NCI-H526 treated with DMSO at 0.1 percent for 48 hours (cell line): ENCODE results near the gene TENT5A.
A peak's percentile ranks its signal among the peaks of the same experiment; 100 is the strongest.
"Not testable (repeated sequence)": the region's sequence is repeated elsewhere in the genome, so short reads cannot be mapped to it uniquely, and the experiment has no call there.

ENCODE experiments used
- DNase-seq: peaks from one replicate; lab custom pipeline; 2025; lab: John Stamatoyannopoulos, UW

Gene TENT5A

DNA sequence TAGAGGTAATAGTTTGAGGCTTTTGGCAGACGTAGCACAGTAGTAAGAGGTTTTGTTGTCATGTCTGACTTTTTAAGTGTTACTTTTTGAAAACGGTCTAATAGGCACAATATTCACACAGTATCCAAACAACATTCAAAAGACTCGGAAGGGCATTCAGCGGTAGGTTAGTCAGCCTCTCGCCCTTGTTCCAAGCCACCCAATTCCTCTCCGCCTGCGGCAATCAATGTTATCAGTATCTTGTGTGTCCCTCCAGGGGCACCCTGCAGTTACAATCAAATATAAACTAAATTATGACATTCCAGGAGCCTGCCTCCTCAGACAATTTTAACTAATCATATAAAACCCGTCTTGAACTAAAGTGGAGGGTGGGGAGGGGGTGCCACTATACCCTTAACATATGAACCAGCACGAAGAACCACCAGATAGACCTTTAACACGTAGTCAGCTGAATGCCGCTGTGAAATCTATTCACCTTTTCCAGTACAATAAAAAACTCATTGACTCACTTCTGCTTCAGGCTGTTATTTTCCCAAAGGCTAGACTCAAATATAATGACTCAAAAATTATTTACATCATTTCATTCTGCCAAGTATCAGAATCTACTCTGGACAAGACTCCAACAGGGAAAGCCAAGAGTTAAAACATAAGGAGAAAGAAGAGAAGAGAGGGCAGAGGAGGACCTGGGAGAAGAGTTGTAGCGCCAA lies 1.6 kb downstream of the TENT5A start:
- DNase-seq, result peak; percentile 48

GRCh38 chr6:81750200-81750599 lies 2.3 kb downstream of the TENT5A start:
- no peak for DNase-seq

GRCh38 chr6:81749707-81750106 lies 2.8 kb downstream of the TENT5A start:
- DNase-seq, result no peak

DNA sequence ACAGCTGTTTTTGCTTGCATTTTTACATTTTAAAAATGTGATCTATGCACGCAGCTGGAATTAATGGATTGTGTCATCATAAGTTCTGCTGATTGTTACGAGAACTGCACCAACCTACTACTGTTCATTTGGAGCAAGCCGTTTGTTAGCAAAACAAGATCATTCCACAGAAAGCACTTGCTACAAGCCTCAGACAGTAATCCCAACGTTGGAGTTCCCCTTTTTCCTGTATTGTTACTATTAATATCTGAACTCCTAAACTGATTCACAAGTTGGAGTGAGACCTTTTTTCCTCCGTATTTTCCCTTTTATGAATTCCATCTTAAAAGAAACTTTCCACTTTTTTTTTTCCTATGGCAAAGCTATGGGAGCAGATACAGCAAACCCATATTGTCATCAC lies 3.5 kb downstream of the TENT5A start:
- DNase-seq, result no peak

- no peak for DNase-seq
Observed at GRCh38 chr6:81747327-81747726, 5.2 kb downstream of the TENT5A start.

GRCh38 chr6:81744131-81744530 lies 8.3 kb downstream of the TENT5A start:
- DNase-seq, result no peak

- no peak for DNase-seq
Observed at GRCh38 chr6:81743649-81744048, 8.8 kb downstream of the TENT5A start.

DNA sequence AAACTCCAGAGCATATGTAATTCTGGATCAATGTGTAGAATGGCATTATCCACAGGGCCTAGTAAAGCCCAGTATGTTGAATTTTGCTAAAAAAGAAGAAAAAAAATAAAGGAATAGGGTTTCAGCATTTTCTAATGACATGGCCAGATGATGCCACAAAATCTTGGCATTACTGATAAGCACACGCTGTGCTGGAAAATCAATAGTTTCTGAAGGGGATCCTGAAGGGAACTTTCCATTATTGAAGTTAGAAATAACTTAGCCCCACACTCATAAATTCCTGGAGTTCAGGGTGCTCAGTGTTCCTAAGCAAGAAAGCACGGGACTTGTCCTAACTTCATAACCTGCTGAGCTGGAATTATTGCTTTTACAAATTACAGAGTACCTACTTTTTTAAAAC lies 10.8 kb downstream of the TENT5A start:
- no peak for DNase-seq

- DNase-seq, result not testable (repeated sequence)
Observed at GRCh38 chr6:81740591-81740990, 11.9 kb downstream of the TENT5A start.

- no peak for DNase-seq
Observed at GRCh38 chr6:81739230-81740195, 13.0 kb downstream of the TENT5A start.

- no peak for DNase-seq
Observed at GRCh38 chr6:81736428-81736827, 16.1 kb downstream of the TENT5A start.

- no peak for DNase-seq
Observed at GRCh38 chr6:81735756-81736380, 16.6 kb downstream of the TENT5A start.

- no peak for DNase-seq
Observed at GRCh38 chr6:81734500-81735150, 17.9 kb downstream of the TENT5A start.

- DNase-seq, result no peak
Observed at GRCh38 chr6:81734081-81734480, 18.4 kb downstream of the TENT5A start.

DNA sequence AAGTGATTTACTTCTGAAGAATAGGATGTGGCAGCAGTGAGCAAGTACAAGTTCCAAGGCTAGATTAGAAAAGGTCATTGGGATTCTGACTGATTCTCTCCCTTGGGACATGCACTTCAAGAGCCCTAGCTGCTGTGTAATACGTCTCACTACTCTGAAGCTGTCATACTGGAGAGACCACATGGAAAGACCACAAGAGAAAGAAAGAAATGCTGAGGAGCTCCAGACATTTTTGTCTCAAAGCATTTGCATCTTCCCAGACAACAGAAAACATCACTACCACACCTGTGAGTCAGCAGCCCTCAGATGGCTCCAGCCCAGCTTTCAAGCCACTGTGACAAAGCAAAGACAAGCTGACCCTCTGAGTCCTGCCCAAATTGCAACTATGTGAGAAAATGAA lies 20.7 kb downstream of the TENT5A start:
- DNase-seq, result no peak

DNA sequence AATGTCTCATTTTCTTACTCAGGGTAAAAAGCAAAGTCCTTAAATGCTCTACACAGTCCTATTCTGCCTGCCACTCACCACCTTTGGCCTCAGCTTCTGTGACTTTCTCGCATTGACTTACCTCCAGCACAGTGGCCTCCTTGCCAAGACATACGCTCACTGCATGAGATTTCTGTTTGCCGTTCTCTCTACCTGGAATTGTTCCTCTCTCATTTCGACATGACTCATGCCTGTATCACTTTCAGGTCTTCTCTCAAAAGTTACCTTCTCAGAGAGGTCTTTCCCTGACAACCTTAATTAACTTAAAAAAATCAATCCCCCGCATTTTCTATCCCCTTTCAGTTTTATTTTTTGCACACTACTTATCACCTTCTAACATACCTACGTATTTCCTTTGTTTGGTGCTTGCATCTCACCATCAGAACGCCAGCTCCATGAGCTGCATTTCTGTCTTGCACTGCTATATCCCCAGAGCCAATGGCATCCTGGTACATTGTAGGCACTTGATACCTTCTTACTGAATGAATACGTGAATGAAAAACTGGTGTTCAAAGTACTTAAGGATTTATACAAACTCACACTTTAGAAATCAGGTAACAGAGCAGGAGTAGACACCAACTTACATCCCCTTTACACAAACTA lies 24.5 kb downstream of the TENT5A start:
- DNase-seq, result no peak

- DNase-seq, result no peak
Observed at GRCh38 chr6:81725127-81725526, 27.4 kb downstream of the TENT5A start.

GRCh38 chr6:81722506-81723223 lies 29.8 kb downstream of the TENT5A start:
- DNase-seq, result no peak

DNA sequence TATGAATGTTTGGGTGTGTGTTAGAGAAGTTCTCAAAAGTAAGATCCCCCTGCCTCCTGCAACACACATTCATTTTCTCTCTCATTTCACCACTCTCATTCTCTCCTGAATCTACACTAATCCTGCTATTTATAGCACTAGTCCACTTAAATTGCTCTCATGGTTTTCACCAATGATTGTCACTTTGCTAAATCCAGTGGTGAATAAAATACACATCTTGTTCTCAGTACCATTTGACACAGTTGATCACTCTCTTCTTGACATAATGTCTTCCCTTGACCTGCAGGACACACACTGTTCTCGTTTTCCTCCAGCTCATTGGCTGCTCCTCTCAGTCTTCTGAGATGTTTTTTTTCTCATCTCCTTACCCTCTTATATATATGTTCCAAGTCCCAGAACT lies 32.1 kb downstream of the TENT5A start:
- no peak for DNase-seq

DNA sequence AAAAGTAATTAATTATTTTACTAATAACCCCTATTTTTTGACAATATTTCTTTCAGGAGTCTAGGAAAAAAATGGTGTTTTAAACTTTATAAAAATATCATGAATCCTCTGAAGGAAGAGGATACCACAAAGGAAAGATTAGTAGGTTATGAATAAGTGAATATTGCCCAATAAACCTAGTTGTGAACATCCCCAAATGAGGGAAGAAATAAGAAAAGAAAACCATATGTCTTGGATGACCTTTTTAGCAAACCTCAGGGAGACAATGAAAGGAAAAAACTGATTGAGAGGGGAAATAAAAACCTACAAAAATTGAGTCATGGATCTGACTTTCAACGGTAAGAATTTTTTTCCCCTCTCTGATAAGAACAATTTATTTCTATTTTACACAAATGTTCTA lies 34.4 kb downstream of the TENT5A start:
- DNase-seq, result no peak

DNA sequence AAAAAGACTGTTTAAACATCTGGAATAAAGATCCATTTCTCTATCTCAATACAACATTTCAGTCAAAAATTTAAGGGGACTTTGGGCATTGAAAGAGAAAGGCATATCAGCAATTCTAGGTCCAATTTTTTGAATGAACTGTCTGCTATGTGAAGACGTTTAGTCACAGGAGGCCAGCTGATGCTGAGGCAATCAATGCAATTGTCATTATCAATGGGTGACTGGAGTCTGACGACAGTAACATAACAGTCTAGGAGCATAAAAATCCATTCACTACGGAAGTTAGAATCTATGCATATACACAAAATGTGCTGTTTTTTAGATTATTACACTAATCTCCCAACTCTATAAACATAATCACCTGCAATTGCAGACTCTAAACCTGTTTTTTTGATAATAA lies 37.8 kb downstream of the TENT5A start:
- DNase-seq, result no peak
